BE2C (cell line): ENCODE data around the gene C8G.

Experiments used
- DNase-seq: peaks from one replicate; pipeline ENCODE4 v3.0.0-alpha.2; 2020
- H3K27me3 ChIP-seq: fragments of 250-450 bp; sonication (Bioruptor Pico); 2 replicates; pipeline ENCODE4 v1.5.1; 2020; ENCODE audit warnings: mild to moderate bottlenecking
- H3K36me3 ChIP-seq: fragments of 250-450 bp; sonication (Bioruptor Pico); 2 replicates; pipeline ENCODE4 v1.5.1; 2020; ENCODE audit warnings: mild to moderate bottlenecking
- H3K4me1 ChIP-seq: fragments of 250-450 bp; sonication (Bioruptor Pico); 2 replicates; pipeline ENCODE4 v1.5.1; 2020
- H3K4me3 ChIP-seq: 2 replicates; pipeline ENCODE4 v1.5.1; 2011; ENCODE audit warnings: low read depth, low read length
- H3K9me3 ChIP-seq: fragments of 250-450 bp; sonication (Bioruptor Pico); 2 replicates; pipeline ENCODE4 v1.5.1; 2020
- CTCF ChIP-seq: IDR thresholded peaks from 2 replicates; pipeline ENCODE4 v1.5.1; 2012; ENCODE audit warnings: mild to moderate bottlenecking, low read depth, low read length

C8G gene

GRCh38 chr9:136990242-136990911 lies 45.3 kb downstream of the C8G start:
- no peak for TF ChIP-seq CTCF
- DNase-seq = no peak
- H3K27me3 ChIP-seq = no peaks in the 10 kb centered on the region
- H3K4me3 ChIP-seq = no peak overlapping the region
- no peaks in the 10 kb centered on the region for H3K9me3 ChIP-seq
- H3K4me1 ChIP-seq = peaks cover 3% of the 10 kb centered on the region; the same call in 1 of the 2 replicates
- peaks cover 12% of the 10 kb centered on the region for H3K36me3 ChIP-seq

- Histone ChIP-seq H3K9me3 (no peaks in the 10 kb centered on the region), H3K4me1 (peaks cover 19% of the 10 kb centered on the region), H3K27me3 (no peaks in the 10 kb centered on the region), H3K36me3 (peaks cover 12% of the 10 kb centered on the region), H3K4me3 (peak within 1 kb of the TSS; percentile 84)
- TF ChIP-seq CTCF = no peak
- peak; percentile 98 for DNase-seq
Observed at GRCh38 chr9:136991993-136992818, 47.2 kb downstream of the C8G start, which contains the start of gene PAXX. TSS of gene PAXX (plus strand) at chr9:136992422. CDS start at chr9:136992444, 22 bp downstream.

GRCh38 chr9:136992819-136993369 lies 47.9 kb downstream of the C8G start:
- Histone ChIP-seq H3K4me3 (peak overlapping the region; percentile 84), H3K36me3 (peaks cover 12% of the 10 kb centered on the region), H3K4me1 (peaks cover 19% of the 10 kb centered on the region), H3K27me3 (no peaks in the 10 kb centered on the region), H3K9me3 (no peaks in the 10 kb centered on the region)
- no peak for TF ChIP-seq CTCF
- DNase-seq = no peak

GRCh38 chr9:136994180-136994887 lies 49.3 kb downstream of the C8G start:
- TF ChIP-seq CTCF = no peak
- peaks cover 19% of the 10 kb centered on the region for H3K4me1 ChIP-seq
- peaks cover 12% of the 10 kb centered on the region for H3K36me3 ChIP-seq
- H3K9me3 ChIP-seq = no peaks in the 10 kb centered on the region
- no peak for DNase-seq
- H3K27me3 ChIP-seq = no peaks in the 10 kb centered on the region
- no peak overlapping the region for H3K4me3 ChIP-seq

- no peak for DNase-seq
- no peaks in the 10 kb centered on the region for H3K9me3 ChIP-seq
- H3K36me3 ChIP-seq = peaks cover 12% of the 10 kb centered on the region
- H3K4me1 ChIP-seq = peaks cover 19% of the 10 kb centered on the region
- no peaks in the 10 kb centered on the region for H3K27me3 ChIP-seq
- no peak overlapping the region for H3K4me3 ChIP-seq
- TF ChIP-seq CTCF = no peak
Observed at GRCh38 chr9:136994888-136995230, 49.8 kb downstream of the C8G start.
